Astrocyte of the spinal cord (primary cell): ENCODE measurements around the gene PFDN6.
"Not testable (repeated sequence)": the region's sequence is repeated elsewhere in the genome, so short reads cannot be mapped to it uniquely, and the experiment has no call there.

Experiments used
- DNase-seq: peaks from one replicate; pipeline ENCODE4 v3.0.0; 2011; ENCODE audit warnings: low read depth, low spot score
- H3K4me3 ChIP-seq: 2 replicates; pipeline ENCODE4 v1.5.1; 2011; ENCODE audit warnings: low read depth, mild to moderate bottlenecking, low read length, moderate library complexity
- CTCF ChIP-seq: IDR thresholded peaks from 2 replicates; pipeline ENCODE4 v1.5.1; 2012; ENCODE audit warnings: low read depth, mild to moderate bottlenecking, low read length, inconsistent platforms
- in situ Hi-C: cut with HindIII; loops from 2 replicates; pipeline ENCODE4 v1.10.0; 2017; ENCODE audit warnings: low sequenced_read_pairs

Gene PFDN6

GRCh38 chr6:33278810-33279209 lies 10.6 kb upstream of the PFDN6 start:
- no peak overlapping the region for H3K4me3 ChIP-seq
- no peak for TF ChIP-seq CTCF
- DNase-seq, result no peak
- in situ Hi-C loops, result no loop called here

GRCh38 chr6:33279257-33279695 lies 10.1 kb upstream of the PFDN6 start:
- no peak for TF ChIP-seq CTCF
- no peak for DNase-seq
- in situ Hi-C loops, result no loop called here
- no peak overlapping the region for H3K4me3 ChIP-seq

GRCh38 chr6:33279971-33280511 lies 9.4 kb upstream of the PFDN6 start:
- DNase-seq, result peak; percentile 45
- in situ Hi-C loops, result no loop called here
- H3K4me3 ChIP-seq, result no peak overlapping the region
- TF ChIP-seq CTCF, result peak; percentile 53

GRCh38 chr6:33280539-33280938 lies 8.9 kb upstream of the PFDN6 start:
- TF ChIP-seq CTCF, result no peak
- no peak overlapping the region for H3K4me3 ChIP-seq
- no peak for DNase-seq
- in situ Hi-C loops, result no loop called here

- DNase-seq, in situ Hi-C loops, H3K4me3 ChIP-seq: not testable (repeated sequence)
These were observed 4.2 kb upstream of the PFDN6 start for GRCh38 chr6:33285214-33285613.

GRCh38 chr6:33286946-33287914 lies 2.2 kb upstream of the PFDN6 start:
- in situ Hi-C loops, result no loop called here
- DNase-seq, result no peak
- no peak overlapping the region for H3K4me3 ChIP-seq
- no peak for TF ChIP-seq CTCF
